Astrocyte (in vitro differentiated cells and primary cell): Measurements from ENCODE around the gene PRKG1. TPM values are rescaled to one million over a fixed set of nuclear protein-coding genes. Genes with fewer than 3 reads are reported as not detected.

ENCODE experiments used
- DNase-seq: peaks from one replicate; pipeline ENCODE4 v3.0.0-alpha.2; 2010; ENCODE audit warnings: low read depth
- FAIRE-seq: peaks from 2 replicates; lab custom pipeline; 2011; peaks lifted over from hg19 to GRCh38; lab: Jason Lieb, UNC
- H2AFZ ChIP-seq: 2 replicates; pipeline ENCODE4 v1.6.0; 2012; ENCODE audit warnings: low read depth, low read length, inconsistent platforms
- H3K27ac ChIP-seq: 2 replicates; pipeline ENCODE4 v1.5.1; 2011; ENCODE audit warnings: low read depth, low read length, inconsistent platforms
- H3K27me3 ChIP-seq: 2 replicates; pipeline ENCODE4 v1.6.0; 2011; ENCODE audit warnings: low read length, inconsistent platforms; ENCODE audit not compliant: insufficient read depth
- H3K36me3 ChIP-seq: 2 replicates; pipeline ENCODE4 v1.5.1; 2011; ENCODE audit warnings: low read length, inconsistent platforms; ENCODE audit not compliant: insufficient read depth
- H3K4me1 ChIP-seq: 2 replicates; pipeline ENCODE4 v1.5.1; 2011; ENCODE audit warnings: low read length, inconsistent platforms; ENCODE audit not compliant: insufficient read depth
- H3K4me2 ChIP-seq: 2 replicates; pipeline ENCODE4 v1.6.0; 2012; ENCODE audit warnings: low read length, inconsistent platforms
- H3K4me3 ChIP-seq: 2 replicates; pipeline ENCODE4 v1.5.1; 2011; ENCODE audit warnings: low read depth, mild to moderate bottlenecking, low read length, inconsistent platforms; ENCODE audit not compliant: insufficient read depth
- H3K79me2 ChIP-seq: 2 replicates; pipeline ENCODE4 v1.6.0; 2012; ENCODE audit warnings: mild to moderate bottlenecking, low read length, inconsistent platforms; ENCODE audit not compliant: insufficient read depth
- H3K9ac ChIP-seq: 2 replicates; pipeline ENCODE4 v1.6.0; 2012; ENCODE audit warnings: mild to moderate bottlenecking, low read length, inconsistent platforms
- H3K9me3 ChIP-seq: 2 replicates; pipeline ENCODE4 v1.5.1; 2012; ENCODE audit warnings: low read depth, mild to moderate bottlenecking, low read length, inconsistent platforms; ENCODE audit not compliant: insufficient read depth
- H4K20me1 ChIP-seq: 2 replicates; pipeline ENCODE4 v1.6.0; 2012; ENCODE audit warnings: low read length, inconsistent platforms; ENCODE audit not compliant: insufficient read depth
- H3K27ac Mint-ChIP-seq: one replicate; pipeline ENCODE4 v1.8.0; 2021; ENCODE audit warnings: mild to moderate bottlenecking, mixed read lengths; ENCODE audit not compliant: unreplicated experiment
- H3K27me3 Mint-ChIP-seq: one replicate; pipeline ENCODE4 v1.8.0; 2021; ENCODE audit warnings: low read depth, mixed read lengths; ENCODE audit not compliant: unreplicated experiment
- H3K36me3 Mint-ChIP-seq: one replicate; pipeline ENCODE4 v1.8.0; 2021; ENCODE audit warnings: low read depth, mixed read lengths; ENCODE audit not compliant: unreplicated experiment
- H3K4me1 Mint-ChIP-seq: one replicate; pipeline ENCODE4 v1.8.0; 2021; ENCODE audit warnings: low read depth, mixed read lengths; ENCODE audit not compliant: unreplicated experiment
- H3K4me3 Mint-ChIP-seq: one replicate; pipeline ENCODE4 v1.8.0; 2021; ENCODE audit warnings: mild to moderate bottlenecking, moderate library complexity, mixed read lengths; ENCODE audit not compliant: unreplicated experiment
- H3K9me3 Mint-ChIP-seq: one replicate; pipeline ENCODE4 v1.8.0; 2021; ENCODE audit warnings: mild to moderate bottlenecking, mixed read lengths; ENCODE audit not compliant: unreplicated experiment
- CTCF ChIP-seq: IDR thresholded peaks from 2 replicates; pipeline ENCODE4 v1.5.1; 2011; ENCODE audit warnings: low read depth, mild to moderate bottlenecking, inconsistent platforms, low read length, moderate library complexity; ENCODE audit not compliant: insufficient read depth
- EZH2 ChIP-seq: IDR thresholded peaks from 2 replicates; pipeline ENCODE4 v1.6.1; 2012; ENCODE audit warnings: mild to moderate bottlenecking, low read length, inconsistent platforms; ENCODE audit not compliant: insufficient read depth
- total RNA-seq: library from RNA; stranded (reverse); gene quantifications from 2 replicates; pipeline ENCODE4 v1.2.1, GENCODE V29; 2021

Gene PRKG1
- total RNA-seq, 1 donor from 2014 or later, result 3.1 TPM

GRCh38 chr10:51427758-51428157 lies 353.5 kb downstream of the PRKG1 start:
- H2AFZ ChIP-seq, result no peak overlapping the region
- H3K9me3 ChIP-seq, result no peaks in the 10 kb centered on the region
- Mint-ChIP-seq H3K36me3 (no peaks in the 10 kb centered on the region), H3K27ac (no peak overlapping the region), H3K27me3 (no peaks in the 10 kb centered on the region), H3K4me1 (peaks cover 4% of the 10 kb centered on the region), H3K9me3 (no peaks in the 10 kb centered on the region), H3K4me3 (no peak overlapping the region)
- no peaks in the 10 kb centered on the region for H4K20me1 ChIP-seq
- FAIRE-seq (no peak), DNase-seq (no peak)
- no peaks in the 10 kb centered on the region for H3K36me3 ChIP-seq
- H3K27ac ChIP-seq, result no peak overlapping the region
- H3K4me3 ChIP-seq, result no peak overlapping the region
- TF ChIP-seq EZH2 (no peak), CTCF (no peak)
- no peaks in the 10 kb centered on the region for H3K27me3 ChIP-seq
- H3K9ac ChIP-seq, result no peak overlapping the region
- no peaks in the 10 kb centered on the region for H3K4me1 ChIP-seq
- H3K4me2 ChIP-seq, result no peak overlapping the region
- H3K79me2 ChIP-seq, result no peaks in the 10 kb centered on the region

- FAIRE-seq (no peak), DNase-seq (no peak)
- Mint-ChIP-seq H3K4me3 (no peak overlapping the region), H3K4me1 (peaks cover under 1% of the 10 kb centered on the region), H3K9me3 (no peaks in the 10 kb centered on the region), H3K27ac (no peak overlapping the region), H3K27me3 (peaks cover 2% of the 10 kb centered on the region), H3K36me3 (no peaks in the 10 kb centered on the region)
- no peaks in the 10 kb centered on the region for H3K27me3 ChIP-seq
- H3K79me2 ChIP-seq, result no peaks in the 10 kb centered on the region
- no peaks in the 10 kb centered on the region for H4K20me1 ChIP-seq
- TF ChIP-seq EZH2 (no peak), CTCF (no peak)
- H3K4me1 ChIP-seq, result no peaks in the 10 kb centered on the region
- H3K9ac ChIP-seq, result no peak overlapping the region
- no peak overlapping the region for H3K4me3 ChIP-seq
- no peak overlapping the region for H3K27ac ChIP-seq
- H3K4me2 ChIP-seq, result no peak overlapping the region
- no peaks in the 10 kb centered on the region for H3K9me3 ChIP-seq
- H3K36me3 ChIP-seq, result no peaks in the 10 kb centered on the region
- no peak overlapping the region for H2AFZ ChIP-seq
These were observed 356.2 kb downstream of the PRKG1 start for GRCh38 chr10:51430506-51430905.

- Histone ChIP-seq H3K36me3 (no peaks in the 10 kb centered on the region), H3K27ac (no peak overlapping the region), H3K9ac (no peak overlapping the region), H3K4me3 (no peak overlapping the region), H3K27me3 (no peaks in the 10 kb centered on the region), H3K79me2 (no peaks in the 10 kb centered on the region), H4K20me1 (no peaks in the 10 kb centered on the region), H3K4me1 (no peaks in the 10 kb centered on the region), H3K9me3 (no peaks in the 10 kb centered on the region), H3K4me2 (no peak overlapping the region), H2AFZ (no peak overlapping the region)
- H3K4me3 Mint-ChIP-seq, result no peak overlapping the region
- TF ChIP-seq CTCF, result no peak
- TF ChIP-seq EZH2, result no peak
- no peak for DNase-seq
- no peaks in the 10 kb centered on the region for H3K9me3 Mint-ChIP-seq
- H3K4me1 Mint-ChIP-seq, result no peaks in the 10 kb centered on the region
- H3K27me3 Mint-ChIP-seq, result peaks cover 2% of the 10 kb centered on the region
- no peak overlapping the region for H3K27ac Mint-ChIP-seq
- no peaks in the 10 kb centered on the region for H3K36me3 Mint-ChIP-seq
- FAIRE-seq, result no peak
These were observed 359.7 kb downstream of the PRKG1 start for GRCh38 chr10:51433949-51434475.
